Subcutaneous abdominal adipose tissue (tissue), 5 donors: ENCODE data around the gene PLXNA4.

Experiments
- H3K27ac ChIP-seq: one replicate; pipeline ENCODE4 v1.7.0; 2013; ENCODE audit warnings: low read depth, mild to moderate bottlenecking, inconsistent platforms, low read length, moderate library complexity
- H3K27me3 ChIP-seq, 5 donors: one replicate each; pipeline ENCODE4 v1.7.0; 2013; ENCODE audit warnings: low read length in 5 of 5, inconsistent platforms in 1 of 5; ENCODE audit not compliant: control insufficient read depth in 5 of 5, insufficient read depth in 4 of 5
- H3K36me3 ChIP-seq, 5 donors: one replicate each; pipeline ENCODE4 v1.7.0; 2013; ENCODE audit warnings: low read length in 5 of 5; ENCODE audit not compliant: control insufficient read depth in 5 of 5, insufficient read depth in 5 of 5
- H3K4me1 ChIP-seq, 5 donors: one replicate each; pipeline ENCODE4 v1.7.0; 2013; ENCODE audit warnings: low read length in 5 of 5, mild to moderate bottlenecking in 3 of 5, moderate library complexity in 1 of 5; ENCODE audit not compliant: control insufficient read depth in 5 of 5, insufficient read depth in 5 of 5
- H3K4me3 ChIP-seq, 5 donors: one replicate each; pipeline ENCODE4 v1.7.0; 2013; ENCODE audit warnings: low read length in 5 of 5, low read depth in 1 of 5
- H3K9ac ChIP-seq, 5 donors: one replicate each; pipeline ENCODE4 v1.7.0; 2013; ENCODE audit warnings: low read length in 5 of 5, mild to moderate bottlenecking in 4 of 5, moderate library complexity in 3 of 5
- H3K9me3 ChIP-seq, 5 donors: one replicate each; pipeline ENCODE4 v1.7.0; 2013; ENCODE audit warnings: low read length in 5 of 5; ENCODE audit not compliant: control insufficient read depth in 5 of 5
- donor health status: healthy.
- donor health status: healthy.
- donor health status: healthy.
- donor health status: healthy.
- donor health status: healthy.

Gene PLXNA4

GRCh38 chr7:132122901-132123300 is 453.4 kb downstream of the PLXNA4 start:
- Histone ChIP-seq H3K4me1 (no peaks in the 10 kb centered on the region), H3K9ac (no peak overlapping the region), H3K27ac (no peak overlapping the region), H3K9me3 (no peaks in the 10 kb centered on the region), H3K4me3 (no peak overlapping the region), H3K27me3 (no peaks in the 10 kb centered on the region), H3K36me3 (peaks cover 0 to under 1% (median 0%) of the 10 kb centered on the region in 5 donors)

- H3K36me3 ChIP-seq = no peaks in the 10 kb centered on the region
- H3K4me1 ChIP-seq = no peaks in the 10 kb centered on the region
- H3K9ac ChIP-seq = no peak overlapping the region
- H3K9me3 ChIP-seq = no peaks in the 10 kb centered on the region
- H3K4me3 ChIP-seq = no peak overlapping the region
- no peak overlapping the region for H3K27ac ChIP-seq
- H3K27me3 ChIP-seq = no peaks in the 10 kb centered on the region
Observed at GRCh38 chr7:132121987-132122386, 454.3 kb downstream of the PLXNA4 start.

DNA sequence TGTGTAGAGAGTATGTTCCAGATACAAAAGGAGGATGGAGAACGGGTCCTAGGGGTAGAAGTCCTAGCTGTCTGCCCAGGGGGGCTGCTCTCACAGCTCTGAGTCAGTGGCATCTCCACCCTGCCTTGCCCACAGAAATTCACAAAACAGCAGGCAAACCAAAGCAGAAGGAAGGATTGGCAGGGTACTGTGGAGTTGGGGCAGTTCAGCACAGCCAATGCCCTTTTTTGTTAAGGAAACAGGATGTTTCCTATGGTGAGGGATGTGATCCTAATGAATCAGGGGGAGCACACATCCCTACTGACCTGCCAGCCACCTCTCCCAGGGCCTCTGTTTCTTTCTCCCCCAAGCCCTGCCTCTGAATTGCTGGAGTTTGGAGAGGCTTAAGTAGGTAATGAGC is 457.6 kb downstream of the PLXNA4 start:
- H3K36me3 ChIP-seq = no peaks in the 10 kb centered on the region
- no peak overlapping the region for H3K9ac ChIP-seq
- no peaks in the 10 kb centered on the region for H3K9me3 ChIP-seq
- H3K4me3 ChIP-seq = no peak overlapping the region
- no peaks in the 10 kb centered on the region for H3K27me3 ChIP-seq
- no peaks in the 10 kb centered on the region for H3K4me1 ChIP-seq
- no peak overlapping the region for H3K27ac ChIP-seq

DNA sequence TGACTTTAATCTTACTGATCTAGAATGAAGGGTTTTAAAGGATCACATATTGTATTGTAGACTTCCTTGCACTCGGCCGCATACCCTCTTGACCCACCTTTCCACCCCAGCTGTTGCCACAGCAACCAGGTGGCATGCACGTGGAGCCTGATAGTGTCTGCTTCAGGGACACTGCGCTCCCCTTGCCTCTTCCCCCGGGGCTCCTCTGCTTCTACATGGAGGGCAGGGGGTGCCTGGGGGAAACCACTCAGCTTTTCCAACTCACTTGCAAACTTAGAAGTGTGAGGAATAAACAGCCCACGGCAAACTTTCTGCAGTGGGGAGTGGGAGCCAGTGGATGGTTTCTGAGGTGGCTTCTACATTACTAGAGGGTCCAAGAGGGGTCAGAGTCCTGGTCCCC is 458.6 kb downstream of the PLXNA4 start:
- Histone ChIP-seq H3K9ac (no peak overlapping the region), H3K9me3 (no peaks in the 10 kb centered on the region), H3K4me3 (no peak overlapping the region), H3K27me3 (no peaks in the 10 kb centered on the region), H3K4me1 (no peaks in the 10 kb centered on the region), H3K36me3 (no peaks in the 10 kb centered on the region), H3K27ac (no peak overlapping the region)

DNA sequence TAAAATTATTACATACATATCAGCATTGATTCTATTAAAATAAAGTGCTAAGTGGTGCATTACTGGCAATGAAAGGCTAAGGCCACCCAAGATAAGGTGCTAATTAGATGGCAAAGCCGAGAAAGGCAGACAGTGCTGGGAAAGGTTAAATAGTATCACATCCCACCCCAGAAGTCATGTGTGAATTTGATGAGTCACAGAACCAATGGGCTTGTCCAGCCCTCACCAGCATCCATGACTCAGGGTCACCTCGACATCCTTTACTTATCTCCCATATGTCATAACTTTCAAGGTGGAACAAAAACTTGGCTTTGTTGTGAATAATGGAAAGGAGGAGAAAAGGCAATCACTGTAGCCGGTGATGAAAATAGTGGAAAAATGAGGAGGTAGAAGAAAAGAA is 459.1 kb downstream of the PLXNA4 start:
- Histone ChIP-seq H3K4me3 (no peak overlapping the region), H3K27ac (no peak overlapping the region), H3K36me3 (no peaks in the 10 kb centered on the region), H3K9ac (no peak overlapping the region), H3K9me3 (no peaks in the 10 kb centered on the region), H3K27me3 (no peaks in the 10 kb centered on the region), H3K4me1 (no peaks in the 10 kb centered on the region)

DNA sequence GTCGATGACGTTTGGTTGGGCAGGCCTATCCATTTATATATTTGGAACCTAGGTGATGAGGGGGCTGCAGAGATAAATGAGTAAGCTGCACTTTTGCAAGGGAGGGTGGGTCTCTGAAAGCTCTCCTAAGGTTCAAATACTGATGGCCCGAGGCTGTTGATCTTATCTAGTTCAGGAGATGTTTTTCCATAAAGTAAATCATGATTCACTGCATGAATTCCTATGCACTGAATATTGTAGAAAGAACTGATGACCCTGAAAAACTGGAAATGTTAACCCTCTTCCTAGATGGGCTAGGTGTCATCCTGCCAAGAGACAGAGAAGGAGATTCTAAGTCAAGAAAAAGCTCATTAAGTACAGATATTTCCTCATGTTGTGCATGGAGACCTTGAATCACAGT is 459.9 kb downstream of the PLXNA4 start:
- Histone ChIP-seq H3K27ac (no peak overlapping the region), H3K4me1 (no peaks in the 10 kb centered on the region), H3K36me3 (no peaks in the 10 kb centered on the region), H3K4me3 (no peak overlapping the region), H3K27me3 (no peaks in the 10 kb centered on the region), H3K9ac (no peak overlapping the region), H3K9me3 (no peaks in the 10 kb centered on the region)

DNA sequence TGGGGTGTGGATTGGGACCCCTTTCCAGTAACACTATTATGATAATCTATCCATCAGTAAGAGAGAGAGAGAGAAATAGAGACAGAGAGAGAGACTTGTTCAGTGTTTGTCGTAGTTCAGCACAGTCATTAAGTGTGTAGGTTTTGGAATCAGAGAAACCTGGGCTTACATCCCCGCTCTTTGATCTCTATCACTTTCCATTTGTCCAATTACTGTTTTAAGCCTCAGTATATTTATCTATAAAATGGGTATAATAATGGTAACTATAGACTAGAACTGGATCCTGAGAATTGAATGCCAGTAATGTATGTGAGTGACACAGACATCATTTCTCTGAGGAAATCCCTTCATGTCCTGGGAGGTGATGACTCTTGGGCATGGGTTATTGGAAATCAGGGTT is 460.5 kb downstream of the PLXNA4 start:
- H3K27me3 ChIP-seq = no peaks in the 10 kb centered on the region
- H3K4me3 ChIP-seq = no peak overlapping the region
- H3K9me3 ChIP-seq = no peaks in the 10 kb centered on the region
- no peaks in the 10 kb centered on the region for H3K36me3 ChIP-seq
- no peaks in the 10 kb centered on the region for H3K4me1 ChIP-seq
- H3K9ac ChIP-seq = no peak overlapping the region
- H3K27ac ChIP-seq = no peak overlapping the region

DNA sequence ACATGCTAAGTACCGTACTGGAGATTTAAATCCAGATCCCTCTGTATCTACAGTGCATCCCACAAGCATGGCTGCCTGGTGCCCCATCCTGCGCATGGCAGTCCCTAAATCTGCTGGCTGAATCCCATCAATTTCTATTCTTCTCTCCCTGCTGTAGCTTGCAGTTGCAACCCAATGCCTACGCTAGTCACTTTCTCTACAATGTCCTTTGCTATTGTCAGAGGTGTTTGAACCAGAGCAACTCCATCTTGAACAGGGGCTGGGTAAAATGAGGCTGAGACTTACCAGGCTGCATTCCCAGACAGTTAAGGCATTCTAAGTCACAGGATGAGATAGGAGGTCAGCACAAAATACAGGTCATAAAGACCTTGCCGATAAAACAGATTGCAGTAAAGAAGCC is 461.2 kb downstream of the PLXNA4 start:
- H3K27ac ChIP-seq = no peak overlapping the region
- no peaks in the 10 kb centered on the region for H3K9me3 ChIP-seq
- no peaks in the 10 kb centered on the region for H3K27me3 ChIP-seq
- no peaks in the 10 kb centered on the region for H3K4me1 ChIP-seq
- no peaks in the 10 kb centered on the region for H3K36me3 ChIP-seq
- H3K4me3 ChIP-seq = no peak overlapping the region
- no peak overlapping the region for H3K9ac ChIP-seq

GRCh38 chr7:132114411-132114810 is 461.9 kb downstream of the PLXNA4 start:
- Histone ChIP-seq H3K27me3 (no peaks in the 10 kb centered on the region), H3K9me3 (no peaks in the 10 kb centered on the region), H3K27ac (no peak overlapping the region), H3K36me3 (no peaks in the 10 kb centered on the region), H3K4me3 (no peak overlapping the region), H3K9ac (no peak overlapping the region), H3K4me1 (no peaks in the 10 kb centered on the region)

DNA sequence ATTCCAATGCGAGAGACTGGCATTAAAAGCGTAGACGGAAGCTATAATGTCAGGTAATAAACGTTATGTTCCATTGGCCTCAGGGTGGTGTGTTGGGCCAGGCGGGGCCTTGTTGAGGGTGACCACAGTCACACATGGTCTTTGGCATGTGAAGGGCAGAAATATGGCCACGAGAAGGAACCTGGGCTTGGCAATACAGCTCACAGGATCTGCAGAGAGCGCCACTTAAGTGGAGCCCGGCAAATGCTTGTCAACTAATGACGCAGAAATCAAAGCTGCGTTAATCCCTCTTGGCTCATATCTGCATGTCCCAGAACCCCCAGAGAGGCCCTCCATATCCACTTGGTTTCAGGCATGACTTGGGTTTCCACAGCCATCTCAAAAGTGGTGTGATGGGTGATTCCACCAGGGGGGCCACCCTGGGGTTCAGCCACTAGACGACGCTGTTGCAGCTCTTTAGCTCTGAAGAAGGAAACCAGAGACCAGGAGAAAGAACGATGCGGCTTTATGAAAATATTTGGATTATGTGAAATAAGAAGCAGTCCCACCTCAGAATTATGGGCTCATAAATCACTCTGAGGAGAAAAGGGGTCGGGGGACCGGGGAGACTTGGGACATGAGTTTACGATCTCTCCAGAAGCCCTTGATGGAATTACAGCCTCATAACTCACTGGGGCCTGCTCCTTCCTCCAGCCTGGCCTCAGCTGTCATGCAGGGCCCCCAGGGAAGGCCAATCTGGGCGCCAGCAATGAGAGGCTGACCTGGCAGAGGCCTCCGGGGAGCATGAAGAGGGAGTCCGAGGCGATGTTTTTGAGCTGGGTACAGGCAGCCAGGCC is 462.5 kb downstream of the PLXNA4 start:
- no peaks in the 10 kb centered on the region for H3K4me1 ChIP-seq
- H3K9me3 ChIP-seq = no peaks in the 10 kb centered on the region
- H3K27me3 ChIP-seq = no peaks in the 10 kb centered on the region
- no peak overlapping the region for H3K4me3 ChIP-seq
- H3K27ac ChIP-seq = no peak overlapping the region
- H3K9ac ChIP-seq = no peak overlapping the region
- no peaks in the 10 kb centered on the region for H3K36me3 ChIP-seq
